ENCODE results near the gene MTARC2.

MTARC2 gene

DNA sequence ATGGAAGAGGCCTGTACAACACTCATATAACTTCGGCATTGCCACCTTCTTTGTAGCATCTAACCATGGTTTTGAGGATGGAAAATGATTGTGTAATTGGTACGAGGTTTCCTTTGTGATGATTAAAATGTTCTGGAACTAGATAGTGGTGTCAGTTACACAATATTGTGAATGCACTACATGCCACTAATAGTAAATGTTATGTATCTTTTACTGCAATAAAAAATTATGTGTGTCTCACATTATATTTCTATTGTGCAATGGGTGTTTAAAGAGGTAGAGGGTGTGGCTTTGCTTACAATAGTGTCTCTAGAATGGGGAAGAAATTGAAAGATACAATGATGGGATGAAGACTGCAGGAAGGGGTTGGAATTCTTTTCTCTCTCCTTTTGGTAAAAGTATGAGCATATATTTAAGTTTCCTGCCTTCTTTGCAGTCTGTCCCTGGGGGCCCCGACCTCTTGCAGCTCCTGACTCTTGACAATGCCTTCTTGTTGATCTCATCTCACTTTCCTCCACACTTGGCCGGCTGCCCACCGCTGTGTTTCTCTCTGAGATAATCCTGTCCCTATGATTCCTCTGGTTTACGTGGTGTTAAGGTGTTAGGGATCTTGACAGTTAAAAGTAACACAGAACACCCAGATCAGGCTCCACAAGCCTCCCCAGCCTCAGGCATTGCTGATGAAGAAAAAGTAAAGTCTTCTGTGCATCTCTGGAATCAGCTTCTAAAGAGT is 77.9 kb downstream of the MTARC2 start:
- no peak for DNase-seq

DNA sequence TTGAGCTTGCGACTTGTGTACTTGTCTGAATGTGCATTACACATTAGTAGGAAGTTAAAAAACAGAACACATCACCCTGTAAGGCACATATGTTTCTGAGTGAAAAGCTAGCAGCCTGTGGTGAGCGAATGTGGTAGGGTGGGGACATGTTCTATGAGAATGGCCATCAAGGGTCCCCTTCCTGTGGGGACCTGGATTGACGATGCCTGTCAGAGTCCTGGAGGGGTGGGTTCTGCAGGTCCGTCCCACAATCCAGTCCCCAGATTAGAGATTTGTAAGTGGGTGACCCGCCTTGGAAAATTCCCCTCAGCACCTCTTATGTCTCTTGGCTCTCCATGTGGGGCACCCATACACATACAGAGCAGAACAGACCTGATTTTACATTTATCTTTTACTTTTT is 78.6 kb downstream of the MTARC2 start:
- DNase-seq: no peak

DNA sequence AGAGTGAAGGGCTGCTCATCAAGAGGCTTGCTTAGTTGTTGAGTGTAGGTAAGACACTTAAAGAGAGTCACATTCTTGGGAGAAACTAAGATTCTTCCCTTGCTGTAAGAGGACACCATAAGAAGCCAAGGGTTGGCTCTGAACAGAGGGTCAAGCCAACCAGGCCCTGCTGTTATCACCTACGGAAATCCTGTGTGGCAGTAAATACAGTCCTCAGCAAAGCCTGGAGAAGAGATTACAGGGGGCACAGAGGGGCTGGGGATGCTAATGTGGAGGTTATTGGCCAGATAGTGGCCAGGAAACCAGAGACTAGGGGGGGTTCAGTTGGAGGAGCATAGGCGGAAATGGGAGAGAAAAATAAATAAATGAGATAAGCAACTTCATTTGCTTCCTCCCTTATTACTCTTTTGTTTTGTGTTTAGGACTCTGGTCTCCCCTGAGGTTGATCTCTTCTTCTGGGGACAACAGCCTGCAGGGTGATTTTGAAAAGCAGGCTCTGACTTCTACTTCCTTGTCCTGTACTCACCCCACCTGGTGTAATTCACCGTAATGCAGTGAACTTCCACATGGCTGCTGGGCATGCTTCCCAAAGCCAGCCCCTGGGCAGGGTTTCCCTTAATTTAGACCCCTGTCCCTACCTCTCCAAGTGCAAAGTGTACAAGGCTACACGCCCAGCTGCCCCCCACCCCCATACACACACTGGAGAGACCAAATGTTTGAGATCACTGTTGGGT is 79.5 kb downstream of the MTARC2 start:
- no peak for DNase-seq

- no peak for DNase-seq
Observed at GRCh38 chr1:220828179-220828490, 80.0 kb downstream of the MTARC2 start.

GRCh38 chr1:220828950-220829586 is 80.9 kb downstream of the MTARC2 start:
- DNase-seq: no peak

DNA sequence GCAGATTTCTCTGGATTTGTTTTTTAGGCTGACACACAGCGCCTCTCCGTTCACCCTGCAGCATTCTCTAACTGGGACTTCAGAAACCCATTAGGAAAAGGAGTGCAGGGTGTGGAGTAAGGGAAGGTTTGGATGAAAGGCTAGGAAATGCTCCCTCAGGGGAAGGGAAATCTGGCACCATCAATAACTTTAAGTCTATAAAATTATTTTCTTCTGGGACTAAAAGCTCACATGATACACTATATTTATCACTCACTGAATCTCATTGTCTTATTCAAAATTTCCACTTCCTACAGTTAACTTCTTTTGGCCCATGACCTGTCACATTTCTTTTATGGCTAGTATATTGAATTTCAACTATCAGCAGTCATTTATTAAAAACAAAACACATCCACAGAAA is 85.3 kb downstream of the MTARC2 start:
- DNase-seq: no peak
